Measurements from ENCODE around the gene PRR23A.

GRCh38 chr3:138964264-138964663 lies 41.8 kb downstream of the PRR23A start:
- TF ChIP-seq CTCF (conservative IDR thresholded peaks at IDR 0.05 in 1 of 2, IDR thresholded peaks at IDR 0.05 in 1 of 2; ENCODE audit: low read depth in 1 of 2, low read length in 2 of 2) (no peak), EZH2 (IDR thresholded peaks at IDR 0.05; ENCODE audit: low read length, missing control alignments) (no peak)
